HepG2 (cell line): ENCODE data around the gene FRMD5.

Source experiments
- ARNT ChIP-seq: fragments of 450-650 bp; IDR thresholded peaks from 2 replicates; pipeline ENCODE4 v1.6.1; 2017
- CTCF ChIP-seq: sonication (generic); formaldehyde crosslinking; IDR thresholded peaks from 2 replicates; pipeline ENCODE4 v1.5.0; 2020; ENCODE audit warnings: mild to moderate bottlenecking, missing genetic modification reagents, moderate library complexity
- ETV6 ChIP-seq: sonication (generic); formaldehyde crosslinking; conservative IDR thresholded peaks from 2 replicates; pipeline ENCODE4 v1.4.0; 2020; ENCODE audit warnings: missing genetic modification reagents
- HNF4G ChIP-seq, 2 experiments: sonication (generic) in 1 of 2; formaldehyde crosslinking in 1 of 2; IDR thresholded peaks; 2 replicates each; pipeline versions ENCODE4 v1.4.0 to v1.6.1; 2011 to 2020; ENCODE audit warnings: borderline replicate concordance in 2 of 2, low read depth in 2 of 2, mild to moderate bottlenecking in 2 of 2, low read length in 1 of 2, missing genetic modification reagents in 1 of 2, moderate library complexity in 1 of 2
- KLF9 ChIP-seq: IDR thresholded peaks from 2 replicates; pipeline ENCODE4 v1.6.1; 2016; ENCODE audit warnings: low read depth
- PHB2 ChIP-seq: fragments of 450-650 bp; IDR thresholded peaks from 2 replicates; pipeline ENCODE4 v1.6.1; 2018; ENCODE audit not compliant: partially characterized antibody
- RCOR2 ChIP-seq: IDR thresholded peaks from 2 replicates; pipeline ENCODE4 v1.6.1; 2016; ENCODE audit warnings: missing biosample characterization, missing genetic modification reagents
- TCF12 ChIP-seq, 2 experiments: fragments of 450-650 bp in 1 of 2; sonication (generic) in 1 of 2; formaldehyde crosslinking in 1 of 2; IDR thresholded peaks; 2 replicates each; pipeline versions ENCODE4 v1.6.1 to v1.8.0; 2017 to 2022; ENCODE audit warnings: antibody characterized with exemption in 1 of 2, mild to moderate bottlenecking in 1 of 2, missing genetic modification reagents in 1 of 2, moderate library complexity in 1 of 2
- TRAFD1 ChIP-seq: sonication (generic); formaldehyde crosslinking; IDR thresholded peaks from 2 replicates; pipeline ENCODE4 v1.5.1; 2020; ENCODE audit warnings: missing genetic modification reagents, mild to moderate bottlenecking, borderline replicate concordance
- ZC3H13 ChIP-seq: sonication (generic); formaldehyde crosslinking; IDR thresholded peaks from 2 replicates; pipeline ENCODE4 v1.8.1; 2023; ENCODE audit warnings: mild to moderate bottlenecking, missing genetic modification reagents, moderate library complexity
- ZKSCAN8 ChIP-seq: IDR thresholded peaks from 2 replicates; pipeline ENCODE4 v1.6.1; 2016; ENCODE audit warnings: borderline replicate concordance, missing genetic modification reagents, missing compliant biosample characterization
- ZNF318 ChIP-seq: sonication (generic); formaldehyde crosslinking; IDR thresholded peaks from 2 replicates; pipeline ENCODE4 v1.4.0; 2020; ENCODE audit warnings: mild to moderate bottlenecking, missing genetic modification reagents
- ZNF441 ChIP-seq: sonication (generic); formaldehyde crosslinking; IDR thresholded peaks from 2 replicates; pipeline ENCODE4 v1.7.0; 2021; ENCODE audit warnings: missing genetic modification reagents, borderline replicate concordance
- ZNF616 ChIP-seq: sonication (generic); formaldehyde crosslinking; IDR thresholded peaks from 2 replicates; pipeline ENCODE4 v1.5.0; 2020; ENCODE audit warnings: low read depth, mild to moderate bottlenecking, missing genetic modification reagents

GRCh38 chr15:44015545-44016305 is 179.3 kb downstream of the FRMD5 start:
- TF ChIP-seq CTCF (CRISPR knock-in tag) (no peak), PHB2 (no peak), ARNT (no peak), RCOR2 (no peak), TRAFD1 (CRISPR knock-in tag) (no peak), HNF4G (IDR thresholded peaks at IDR 0.05; ENCODE audit: borderline replicate concordance, low read depth, low read length) (no peak), HNF4G (CRISPR knock-in tag; IDR thresholded peaks at IDR 0.05; ENCODE audit: borderline replicate concordance, low read depth) (no peak), ZNF616 (CRISPR knock-in tag) (no peak), TCF12 (IDR thresholded peaks at IDR 0.05) (no peak), TCF12 (CRISPR knock-in tag; IDR thresholded peaks at IDR 0.05) (no peak), ZNF318 (CRISPR knock-in tag) (no peak), ZKSCAN8 (no peak), ZC3H13 (CRISPR knock-in tag) (no peak), KLF9 (CRISPR knock-in tag) (no peak), ETV6 (no peak), ZNF441 (CRISPR knock-in tag) (no peak)
